Measurements from ENCODE around the gene DGKB.

DNA sequence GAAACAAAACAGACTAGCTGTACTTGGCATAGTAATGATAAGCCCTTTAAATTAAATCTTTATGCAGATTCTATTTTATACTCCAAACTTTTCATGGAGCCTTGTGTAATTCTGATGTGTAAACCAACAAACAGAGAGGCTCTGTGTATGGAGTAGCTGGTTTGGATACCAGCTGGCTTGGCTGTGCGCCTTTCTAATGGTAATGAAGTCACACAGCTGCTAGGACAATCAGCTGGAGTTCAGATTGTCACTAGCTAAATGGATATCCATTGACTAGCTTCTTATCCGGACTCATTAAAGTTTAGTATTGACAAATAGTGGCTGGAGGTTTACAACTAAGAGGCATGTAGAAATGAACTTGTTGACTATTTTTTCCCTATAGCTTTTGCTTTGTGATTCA is 398.4 kb downstream of the DGKB start:
- TF ChIP-seq, protein P1, sequence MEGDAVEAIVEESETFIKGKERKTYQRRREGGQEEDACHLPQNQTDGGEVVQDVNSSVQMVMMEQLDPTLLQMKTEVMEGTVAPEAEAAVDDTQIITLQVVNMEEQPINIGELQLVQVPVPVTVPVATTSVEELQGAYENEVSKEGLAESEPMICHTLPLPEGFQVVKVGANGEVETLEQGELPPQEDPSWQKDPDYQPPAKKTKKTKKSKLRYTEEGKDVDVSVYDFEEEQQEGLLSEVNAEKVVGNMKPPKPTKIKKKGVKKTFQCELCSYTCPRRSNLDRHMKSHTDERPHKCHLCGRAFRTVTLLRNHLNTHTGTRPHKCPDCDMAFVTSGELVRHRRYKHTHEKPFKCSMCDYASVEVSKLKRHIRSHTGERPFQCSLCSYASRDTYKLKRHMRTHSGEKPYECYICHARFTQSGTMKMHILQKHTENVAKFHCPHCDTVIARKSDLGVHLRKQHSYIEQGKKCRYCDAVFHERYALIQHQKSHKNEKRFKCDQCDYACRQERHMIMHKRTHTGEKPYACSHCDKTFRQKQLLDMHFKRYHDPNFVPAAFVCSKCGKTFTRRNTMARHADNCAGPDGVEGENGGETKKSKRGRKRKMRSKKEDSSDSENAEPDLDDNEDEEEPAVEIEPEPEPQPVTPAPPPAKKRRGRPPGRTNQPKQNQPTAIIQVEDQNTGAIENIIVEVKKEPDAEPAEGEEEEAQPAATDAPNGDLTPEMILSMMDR (optimal IDR thresholded peaks at IDR 0.05 in 1 of 3, IDR thresholded peaks at IDR 0.05 in 1 of 3, conservative IDR thresholded peaks at IDR 0.05 in 1 of 3; ENCODE audit: extremely low read depth in 1 of 3, insufficient read depth in 2 of 3, low read length in 3 of 3), result no peak
- no peak for TF ChIP-seq EZH2 (IDR thresholded peaks at IDR 0.05; ENCODE audit: low read length)

Measured in keratinocyte (primary cell).